GM12878 (cell line): ENCODE data around the gene LEMD2. TPM values are rescaled to one million over a fixed set of nuclear protein-coding genes. Genes with fewer than 3 reads are reported as not detected.

Experiments
- ATAC-seq: fragments of 200-7000 bp; cut with Tn5 transposase; 3 replicates; pipeline ENCODE4 v1.9.1; 2020; ENCODE audit warnings: mild to moderate bottlenecking, moderate library complexity
- BruUV-seq: library from RNA; stranded (reverse); fragments of 400-500 nt; replicated peaks from 2 replicates; lab custom pipeline; 2021; lab: Mats Ljungman, UMichigan
- CTCF ChIA-PET: fragments of 300-600 bp; sonication (Branson Sonifier 250); formaldehyde crosslinking; extraction: SDS; loops from one replicate; lab custom pipeline; 2021; ENCODE audit warnings: inconsistent platforms; lab: Yijun Ruan, JAX
- POLR2A ChIA-PET: fragments of 350-600 bp; formaldehyde crosslinking; extraction: SDS; loops from one replicate; lab custom pipeline; 2021; ENCODE audit warnings: inconsistent platforms; lab: Charles Lee
- RAD21 ChIA-PET: fragments of 300-600 bp; sonication (Branson Sonifier 250); formaldehyde crosslinking; loops from one replicate; lab custom pipeline; 2023; ENCODE audit warnings: antibody characterized with exemption; ENCODE audit not compliant: unreplicated experiment; lab: Charles Lee
- SMC1A ChIA-PET: fragments of 300-600 bp; sonication (Branson Sonifier 250); formaldehyde crosslinking; loops from one replicate; lab custom pipeline; 2023; ENCODE audit not compliant: unreplicated experiment, uncharacterized antibody; lab: Charles Lee
- DNase-seq: peaks from one replicate; pipeline ENCODE4 v3.0.0-alpha.2; 2011; ENCODE audit warnings: low read depth, low spot score
- FAIRE-seq: peaks from 3 replicates; lab custom pipeline; 2011; peaks lifted over from hg19 to GRCh38; lab: Jason Lieb, UNC
- H2AFZ ChIP-seq: 2 replicates; pipeline ENCODE4 v1.6.0; 2011; ENCODE audit warnings: low read depth, low read length, control low read depth; ENCODE audit not compliant: control insufficient read depth
- H3K27ac ChIP-seq: 2 replicates; pipeline ENCODE4 v1.5.1; 2011; ENCODE audit warnings: control low read depth; ENCODE audit not compliant: control insufficient read depth, insufficient read depth
- H3K27me3 ChIP-seq, 2 experiments: replicated peaks in 1 of 2; 2 replicates each; pipeline versions ENCODE4 v1.6.0 to v1.6.1; 2011; ENCODE audit warnings: low read length in 1 of 2; ENCODE audit not compliant: control insufficient read depth in 2 of 2, insufficient read depth in 2 of 2
- H3K36me3 ChIP-seq, 2 experiments: 2 replicates each; pipeline ENCODE4 v1.5.1; 2011; ENCODE audit warnings: low read length in 1 of 2; ENCODE audit not compliant: control insufficient read depth in 2 of 2, insufficient read depth in 2 of 2
- H3K4me1 ChIP-seq: 2 replicates; pipeline ENCODE4 v1.6.1; 2011; ENCODE audit warnings: mild to moderate bottlenecking, low read length, moderate library complexity, mixed read lengths; ENCODE audit not compliant: control insufficient read depth, insufficient read depth
- H3K4me2 ChIP-seq: 2 replicates; pipeline ENCODE4 v1.6.0; 2011; ENCODE audit warnings: control low read depth; ENCODE audit not compliant: control insufficient read depth, insufficient read depth
- H3K4me3 ChIP-seq: fragments of 200-600 bp; sonication (generic); 2 replicates; pipeline ENCODE4 v1.5.1; 2016
- H3K79me2 ChIP-seq: 2 replicates; pipeline ENCODE4 v1.6.0; 2011; ENCODE audit warnings: low read length; ENCODE audit not compliant: control insufficient read depth, insufficient read depth
- H3K9ac ChIP-seq: 2 replicates; pipeline ENCODE4 v1.8.0; 2011; ENCODE audit warnings: low read length, control low read depth, mixed read lengths; ENCODE audit not compliant: control insufficient read depth, insufficient read depth
- H3K9me3 ChIP-seq: replicated peaks from 3 replicates; pipeline ENCODE4 v1.5.1; 2011; ENCODE audit warnings: mild to moderate bottlenecking, low read length; ENCODE audit not compliant: control insufficient read depth, insufficient read depth
- H4K20me1 ChIP-seq: 2 replicates; pipeline ENCODE4 v1.6.0; 2011; ENCODE audit not compliant: control insufficient read depth, insufficient read depth
- CHD1 ChIP-seq: IDR thresholded peaks from 2 replicates; pipeline ENCODE4 v1.6.1; 2012; ENCODE audit warnings: low read depth, low read length, improper control_type of control experiment
- DPF2 ChIP-seq: fragments of 450-650 bp; IDR thresholded peaks from 2 replicates; pipeline ENCODE4 v1.6.1; 2017; ENCODE audit warnings: mild to moderate bottlenecking
- MTA3 ChIP-seq: IDR thresholded peaks from 2 replicates; pipeline ENCODE4 v1.6.1; 2012; ENCODE audit warnings: low read length, inconsistent platforms, borderline replicate concordance
- NFXL1 ChIP-seq: fragments of 450-650 bp; IDR thresholded peaks from 2 replicates; pipeline ENCODE4 v1.6.1; 2017; ENCODE audit warnings: antibody characterized with exemption, mild to moderate bottlenecking, borderline replicate concordance
- RB1 ChIP-seq: fragments of 450-650 bp; formaldehyde crosslinking; IDR thresholded peaks from 2 replicates; pipeline ENCODE4 v1.6.1; 2017; ENCODE audit warnings: mild to moderate bottlenecking, borderline replicate concordance
- ZBTB11 ChIP-seq: fragments of 450-650 bp; formaldehyde crosslinking; IDR thresholded peaks from 2 replicates; pipeline ENCODE4 v1.5.0; 2022; ENCODE audit warnings: mild to moderate bottlenecking, missing genetic modification characterization
- WGBS: methylation state at CpG from one replicate; pipeline ENCODE4 v1.1.6; 2016; ENCODE audit warnings: low lambda C conversion rate; ENCODE audit not compliant: insufficient replicate concordance, insufficient coverage; ENCODE audit errors: missing lambda C conversion rate; 5-methylcytosine and 5-hydroxymethylcytosine counted together
- in situ Hi-C: fragments of 300-500 bp; cut with MboI; formaldehyde crosslinking; loops from 9 replicates; pipeline ENCODE4 v1.14.3; 2018; ENCODE audit warnings: mixed read lengths
- intact Hi-C: fragments of 100-400 bp; cut with micrococcal nuclease; formaldehyde crosslinking; loops from one replicate; pipeline ENCODE4 v1.14.2; 2022; ENCODE audit not compliant: unreplicated experiment
- polyA plus RNA-seq, 11 experiments: library from polyadenylated mRNA; depleted of rRNA in 4 of 11; unstranded in 6 of 11; stranded (reverse) in 5 of 11; fragments of >200 nt; fragmentation: Nextera tagmentation in 4 of 11; fragmentation: Illumina TruSeq in 1 of 11; extraction: Ambion mirVana in 4 of 11; extraction: Trizol in 1 of 11; gene quantifications; 1 replicate in 1 of 11; 2 replicates in 10 of 11; pipeline versions ENCODE4 v1.2.1 to v1.2.3, GENCODE V29; 2011 to 2016; ENCODE audit warnings: inconsistent platforms in 2 of 11, missing spikeins in 2 of 11, low read depth in 1 of 11
- total RNA-seq, 4 experiments: library from RNA; depleted of rRNA in 3 of 4; stranded (reverse); fragments of >200 nt in 3 of 4; fragmentation: Illumina TruSeq in 1 of 4; extraction: Trizol in 1 of 4; gene quantifications; 2 replicates each; pipeline versions ENCODE4 v1.2.1 to v1.2.3, GENCODE V29; 2013 to 2021

The LEMD2 gene
- total and polyA plus RNA-seq, 10 of the 15 experiments (the other 5 are each of a cell fraction or from before 2014, with no cell fraction given): 0.45 to 47.1 (median 22.8) TPM

DNA sequence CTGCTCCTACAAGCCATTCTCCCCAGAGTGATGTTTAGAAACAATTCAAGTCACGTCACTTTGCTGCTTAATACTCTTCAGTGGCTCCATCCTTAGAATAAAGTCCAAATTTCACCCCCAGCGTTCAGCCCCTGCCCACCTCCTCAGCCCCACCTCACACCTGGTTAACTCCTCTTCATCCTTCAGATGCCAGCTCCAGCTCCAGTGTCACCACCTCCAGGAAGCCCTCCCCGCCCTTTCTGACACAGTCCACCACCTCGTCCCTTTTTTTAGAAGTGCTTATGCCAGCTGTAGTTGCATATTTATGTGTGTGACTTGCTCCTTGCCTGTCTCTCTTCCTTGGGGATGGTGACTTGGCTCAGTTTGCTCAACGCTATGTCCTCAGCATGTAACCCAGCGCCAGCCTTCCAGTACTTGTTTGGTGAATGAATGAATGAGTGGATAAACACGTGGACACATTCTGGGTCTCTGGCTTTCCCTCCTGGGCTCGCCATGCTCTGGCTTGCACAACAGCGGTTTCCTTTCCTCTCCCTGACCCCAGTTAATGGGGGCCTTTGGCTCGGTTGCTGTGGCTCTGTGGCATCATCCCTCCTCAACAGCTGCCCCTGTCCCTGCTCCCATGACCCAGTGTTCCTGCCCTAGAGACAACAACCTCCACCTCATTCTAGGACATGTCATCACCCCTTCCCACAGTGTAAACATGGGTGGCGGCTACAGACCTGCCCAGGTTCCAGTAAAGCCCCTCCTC lies 38.5 kb downstream of the LEMD2 start:
- WGBS: 15% methylated on average over 11 of the region's 11 CpGs
- DNase-seq (no peak), ATAC-seq (no peak)
- intact Hi-C loops: no loop called here
- Histone ChIP-seq H3K9ac (no peak overlapping the region), H2AFZ (no peak overlapping the region), H4K20me1 (no peaks in the 10 kb centered on the region), H3K4me2 (no peak overlapping the region)
- no peak for TF ChIP-seq DPF2
- no peak for TF ChIP-seq NFXL1
- TF ChIP-seq, all 136 proteins: peak for 0
- no peak overlapping the region for H3K4me3 ChIP-seq
- in situ Hi-C loops: no loop called here
- RAD21 ChIA-PET: no interaction called here
- H3K36me3 ChIP-seq: no peaks in the 10 kb centered on the region
- H3K9me3 ChIP-seq: no peaks in the 10 kb centered on the region
- no peak overlapping the region for H3K27ac ChIP-seq
- H3K27me3 ChIP-seq: no peaks in the 10 kb centered on the region; a peak in 1 of 4 replicates
- no peaks in the 10 kb centered on the region for H3K79me2 ChIP-seq
- no peak for FAIRE-seq
- POLR2A ChIA-PET: no interaction called here
- peaks cover 11% of the 10 kb centered on the region for H3K4me1 ChIP-seq
- CTCF ChIA-PET: interaction anchor here (0.8 to 1.3 kb wide), 3 partner anchors 19 to 50 kb away, joined by 3 read pairs; partner anchors contain the start of gene UQCC2
- BruUV-seq: no TSS peak
- SMC1A ChIA-PET: interaction anchor here (0.6 kb wide), 1 partner anchor 1354 kb away, joined by 3 read pairs; no protein-coding TSS in a partner anchor

DNA sequence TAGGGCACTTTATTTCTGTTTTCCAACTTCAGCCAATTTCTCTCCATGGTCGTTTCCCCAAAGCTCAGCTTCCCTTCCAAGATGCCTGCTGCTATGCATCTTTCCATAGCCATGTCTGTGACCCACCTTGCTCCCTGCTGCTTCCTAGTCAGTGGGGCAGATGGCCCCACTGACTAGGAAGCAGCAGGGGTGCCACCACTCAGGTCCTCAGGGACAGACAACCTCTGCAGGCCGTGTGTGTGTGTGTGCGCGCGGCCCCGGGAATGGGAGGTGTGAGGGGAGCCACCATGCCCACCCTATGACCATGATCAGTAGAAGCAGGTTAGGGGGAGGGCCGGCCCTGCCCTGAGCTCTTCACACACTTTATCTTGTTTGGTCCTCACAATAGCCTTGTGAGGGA lies 39.5 kb downstream of the LEMD2 start:
- H3K4me3 ChIP-seq: no peak overlapping the region
- ChIA-PET SMC1A (no interaction called here), CTCF (interaction anchor here (1.1 to 1.3 kb wide), 2 partner anchors 20 to 38 kb away, joined by 3 read pairs; partner anchors contain the start of gene UQCC2), POLR2A (no interaction called here), RAD21 (no interaction called here)
- DNase-seq (no peak), FAIRE-seq (no peak), ATAC-seq (no peak)
- 33% methylated on average over 7 of the region's 7 CpGs for WGBS
- intact Hi-C loops (no loop called here), in situ Hi-C loops (no loop called here)
- no TSS peak for BruUV-seq
- TF ChIP-seq ZBTB11 (CRISPR knock-in tag) (no peak), RB1 (no peak), CHD1 (no peak), MTA3 (no peak)
- H3K79me2 ChIP-seq: no peaks in the 10 kb centered on the region
- H3K27ac ChIP-seq: no peak overlapping the region
- H3K4me2 ChIP-seq: no peak overlapping the region
- H3K36me3 ChIP-seq: no peaks in the 10 kb centered on the region
- H2AFZ ChIP-seq: no peak overlapping the region
- no peaks in the 10 kb centered on the region for H4K20me1 ChIP-seq
- H3K9me3 ChIP-seq: no peaks in the 10 kb centered on the region
- no peaks in the 10 kb centered on the region; a peak in 1 of 4 replicates for H3K27me3 ChIP-seq
- no peak overlapping the region for H3K9ac ChIP-seq
- H3K4me1 ChIP-seq: peaks cover 5% of the 10 kb centered on the region; the same call in 1 of the 2 replicates
